Mucosa of descending colon (tissue), 3 donors: ENCODE data around the gene PFDN2. TPM values are rescaled to one million over a fixed set of nuclear protein-coding genes. Genes with fewer than 3 reads are reported as not detected.
A peak's percentile ranks its signal among the peaks of the same experiment; 100 is the strongest.

Experiments
- ATAC-seq: fragments of 200-7000 bp; cut with Tn5 transposase; one replicate; pipeline ENCODE4 v1.9.1; 2020; ENCODE audit warnings: mild to moderate bottlenecking, moderate library complexity
- DNase-seq, 3 donors: peaks; one replicate each; pipeline ENCODE4 v3.0.0-alpha.2; 2020
- H3K36me3 ChIP-seq: fragments of 200-600 bp; one replicate; pipeline ENCODE4 v1.8.0; 2021; ENCODE audit warnings: low read depth, mild to moderate bottlenecking
- H3K4me1 ChIP-seq: fragments of 200-600 bp; one replicate; pipeline ENCODE4 v1.8.0; 2021; ENCODE audit warnings: low read depth, mild to moderate bottlenecking
- H3K4me3 ChIP-seq: fragments of 200-600 bp; one replicate; pipeline ENCODE4 v1.8.0; 2021; ENCODE audit warnings: mild to moderate bottlenecking
- H3K9me3 ChIP-seq: fragments of 200-600 bp; one replicate; pipeline ENCODE4 v1.8.0; 2021; ENCODE audit warnings: mild to moderate bottlenecking
- CTCF ChIP-seq: fragments of 200-600 bp; IDR thresholded peaks from one replicate; pipeline ENCODE4 v1.8.0; 2022; ENCODE audit warnings: antibody characterized with exemption, mild to moderate bottlenecking
- intact Hi-C, 2 donors: fragments of 100-400 bp; cut with DNase I in 1 of 2; cut with micrococcal nuclease in 1 of 2; formaldehyde crosslinking; loops; one replicate each; pipeline versions ENCODE4 v1.11.0 to v1.11.1; 2022; cut with DNase I, micrococcal nuclease
- total RNA-seq, 3 donors: library from RNA; stranded (reverse); fragmentation: NEBNext Ultra II Directional in 2 of 3; extraction: Animal tissue kit (Norgen Biotek cat#: 25700) in 2 of 3; gene quantifications; one replicate each; pipeline versions ENCODE4 v1.2.1 to v1.2.4, GENCODE V29; 2021 to 2023
- donor health status: DM: no; HTN: no; CAD: no; lungs with moderate emphysema.
- donor health status: DM: no; HTN: no; CAD: no.
- donor health status: DM: no; HTN: yes; CAD: no.

Gene PFDN2
- total RNA-seq, 3 donors from 2014 or later: 20.7 to 40.2 (median 29.4) TPM

DNA sequence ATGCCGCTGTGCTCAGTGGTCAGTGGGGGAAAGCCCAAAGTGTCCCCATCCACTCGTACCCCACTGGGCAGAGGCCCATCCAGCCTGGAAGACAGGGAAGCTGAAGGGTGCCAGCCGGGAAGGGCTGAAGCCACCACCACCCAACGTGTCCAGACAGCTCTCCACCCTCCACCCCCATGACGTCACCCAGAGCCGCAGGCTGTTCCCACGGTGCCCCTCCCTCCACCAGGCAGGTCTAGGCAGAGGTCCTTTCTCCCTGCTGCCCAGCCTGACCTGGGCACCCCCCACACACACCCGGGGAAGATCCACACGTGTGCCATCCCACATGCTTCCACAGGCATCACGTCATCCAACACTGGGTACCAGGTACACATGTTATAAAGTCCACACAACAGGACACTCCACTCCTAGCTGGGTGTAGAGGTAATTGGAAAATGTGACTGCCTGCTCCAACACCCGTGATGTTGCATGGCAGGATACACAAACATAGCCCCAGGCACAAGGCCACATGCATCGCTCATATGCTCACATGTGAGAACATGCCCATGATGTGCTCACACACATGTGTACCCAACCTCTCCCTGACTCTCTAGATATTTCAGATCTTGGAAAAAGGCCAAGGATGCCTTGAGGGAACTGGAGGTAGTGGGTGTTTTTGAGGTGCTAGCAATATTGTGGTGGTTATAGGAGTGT is 43.0 kb downstream of the PFDN2 start:
- DNase-seq: no peak
- H3K4me3 ChIP-seq: no peak overlapping the region
- no peak for TF ChIP-seq CTCF
- intact Hi-C loops: no loop called here
- no peaks in the 10 kb centered on the region for H3K9me3 ChIP-seq
- H3K36me3 ChIP-seq: no peaks in the 10 kb centered on the region
- no peaks in the 10 kb centered on the region for H3K4me1 ChIP-seq
- ATAC-seq: no peak

DNA sequence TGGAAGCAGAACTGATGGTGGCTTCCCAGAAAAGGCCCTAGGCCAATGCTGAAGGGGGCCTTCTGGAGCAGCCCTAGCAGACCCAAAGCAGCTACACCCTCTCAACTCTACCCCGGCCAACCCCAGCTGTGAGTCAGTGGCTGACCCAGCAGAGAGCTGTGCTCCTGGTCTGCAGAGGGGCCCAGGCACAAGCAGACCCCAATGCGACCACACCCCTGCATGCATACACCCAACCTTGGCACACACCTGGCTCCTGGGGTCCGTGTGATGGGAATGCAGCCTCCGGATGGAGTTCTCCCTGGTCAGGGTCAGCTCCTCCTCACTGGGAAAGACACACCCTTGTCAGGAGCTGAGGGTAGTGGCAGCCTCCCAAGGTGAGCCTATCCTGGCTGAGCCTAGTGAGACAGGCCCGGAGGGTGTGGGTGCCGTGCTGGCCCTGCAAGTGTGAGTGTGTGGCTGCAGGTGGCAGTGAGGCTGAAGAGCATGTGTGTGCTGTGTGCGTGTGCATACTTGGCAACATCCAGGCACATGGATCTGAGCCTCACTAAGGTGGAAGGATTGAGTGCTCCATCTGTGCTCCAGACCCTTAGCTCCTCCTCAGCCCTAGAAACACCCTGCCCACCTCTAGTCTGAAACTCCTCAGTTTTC is 44.2 kb downstream of the PFDN2 start:
- no peak for TF ChIP-seq CTCF
- ATAC-seq: peak; percentile 77
- DNase-seq: peak in 2 of 3 donors; percentile 62 to 77
- Histone ChIP-seq H3K9me3 (no peaks in the 10 kb centered on the region), H3K4me1 (no peaks in the 10 kb centered on the region), H3K4me3 (no peak overlapping the region), H3K36me3 (no peaks in the 10 kb centered on the region)
- intact Hi-C loops: no loop called here

DNA sequence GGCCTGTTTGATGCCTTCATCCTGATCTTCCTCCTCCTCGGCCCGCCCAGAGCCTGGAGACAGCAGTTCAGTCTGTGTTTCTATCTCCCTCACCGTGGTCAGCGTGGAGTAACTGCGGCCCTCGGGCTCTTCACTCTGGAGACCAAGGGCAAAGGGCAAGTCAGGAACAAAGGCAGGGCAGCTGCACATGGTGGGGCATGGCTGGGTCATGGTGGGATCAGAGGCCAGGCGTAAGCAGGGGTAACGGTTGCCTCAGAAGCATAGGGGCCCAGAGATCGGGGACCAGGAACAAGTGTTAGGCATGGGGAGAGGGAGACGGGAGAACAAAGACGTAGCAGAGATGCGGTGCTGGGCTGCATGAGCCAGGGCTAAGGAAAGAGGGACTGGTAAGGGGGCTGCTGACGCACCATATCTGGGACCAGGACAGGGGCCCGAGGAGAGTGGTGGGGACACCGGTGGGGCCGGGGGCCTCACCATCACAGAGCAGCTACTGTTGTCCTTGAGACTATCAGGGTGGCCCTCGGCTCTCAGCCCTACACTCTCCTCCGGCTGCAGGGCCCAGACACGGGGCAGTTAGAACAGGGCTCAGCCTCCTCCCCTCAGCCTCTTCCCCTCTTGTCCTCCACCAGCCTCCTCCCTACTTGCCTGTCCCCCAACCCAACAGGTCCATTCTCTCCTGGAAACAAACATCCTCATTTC is 44.9 kb downstream of the PFDN2 start:
- no peaks in the 10 kb centered on the region for H3K9me3 ChIP-seq
- intact Hi-C loops: no loop called here
- DNase-seq: no peak
- ATAC-seq: no peak
- TF ChIP-seq CTCF: no peak
- no peaks in the 10 kb centered on the region for H3K36me3 ChIP-seq
- H3K4me1 ChIP-seq: no peaks in the 10 kb centered on the region
- H3K4me3 ChIP-seq: no peak overlapping the region

DNA sequence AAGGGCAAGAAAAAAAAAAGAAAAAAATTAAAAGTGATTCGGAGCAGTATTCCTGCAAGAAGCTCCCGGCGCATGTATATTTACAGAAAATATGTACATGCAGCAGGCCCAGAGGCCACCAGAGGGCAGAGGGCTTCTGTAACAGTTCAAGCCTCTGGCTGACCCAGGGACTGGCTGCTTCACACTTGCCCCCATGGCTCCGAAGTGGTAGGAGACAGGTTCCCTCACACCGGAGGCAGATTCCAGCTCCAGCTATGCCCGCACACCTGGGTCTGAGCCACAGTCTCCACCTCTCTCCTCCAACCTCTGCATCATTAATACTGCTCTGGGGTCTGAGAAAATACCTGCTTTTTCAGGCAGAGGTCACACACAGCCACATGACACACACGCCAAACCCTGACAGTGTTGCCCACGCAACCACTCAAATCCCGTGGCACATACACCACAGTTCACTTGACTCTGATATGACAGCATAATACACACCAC is 45.9 kb downstream of the PFDN2 start:
- no peak overlapping the region for H3K4me3 ChIP-seq
- no peaks in the 10 kb centered on the region for H3K36me3 ChIP-seq
- ATAC-seq (peak; percentile 28), DNase-seq (peak; percentile 64 to 80 (median 67))
- H3K4me1 ChIP-seq: no peaks in the 10 kb centered on the region
- intact Hi-C loops: no loop called here
- H3K9me3 ChIP-seq: no peaks in the 10 kb centered on the region
- TF ChIP-seq CTCF: peak; percentile 21

GRCh38 chr1:161070761-161071160 is 47.1 kb downstream of the PFDN2 start:
- DNase-seq: no peak
- Histone ChIP-seq H3K4me3 (no peak overlapping the region), H3K36me3 (no peaks in the 10 kb centered on the region), H3K9me3 (no peaks in the 10 kb centered on the region), H3K4me1 (no peaks in the 10 kb centered on the region)
- ATAC-seq: no peak
- no peak for TF ChIP-seq CTCF
- intact Hi-C loops: no loop called here
